Inferior parietal cortex (tissue), 1 donor: Measurements from ENCODE around the gene EFHC1.

Experiments used
- DNase-seq: peaks from one replicate; pipeline ENCODE4 v3.0.0-alpha.2; 2016; ENCODE audit errors: extremely low spot score

Gene EFHC1

GRCh38 chr6:52555518-52556233 is 135.5 kb downstream of the EFHC1 start:
- DNase-seq = no peak

- no peak for DNase-seq
These were observed 137.5 kb downstream of the EFHC1 start for GRCh38 chr6:52557389-52558265.

- DNase-seq = no peak
These were observed 138.3 kb downstream of the EFHC1 start for GRCh38 chr6:52558266-52559000.

- no peak for DNase-seq
These were observed 140.3 kb downstream of the EFHC1 start for GRCh38 chr6:52560462-52560861.

- DNase-seq = no peak
These were observed 142.8 kb downstream of the EFHC1 start for GRCh38 chr6:52562911-52563310.

- no peak for DNase-seq
These were observed 144.7 kb downstream of the EFHC1 start for GRCh38 chr6:52564856-52565255.

GRCh38 chr6:52566201-52566600 is 146.1 kb downstream of the EFHC1 start:
- DNase-seq = no peak

- no peak for DNase-seq
These were observed 146.7 kb downstream of the EFHC1 start for GRCh38 chr6:52566853-52567279.

- DNase-seq = no peak
These were observed 148.2 kb downstream of the EFHC1 start for GRCh38 chr6:52568320-52568719.

GRCh38 chr6:52570291-52570700 is 150.2 kb downstream of the EFHC1 start:
- no peak for DNase-seq

- DNase-seq = no peak
These were observed 151.1 kb downstream of the EFHC1 start for GRCh38 chr6:52571099-52571755.

- DNase-seq = no peak
These were observed 152.4 kb downstream of the EFHC1 start for GRCh38 chr6:52572536-52572935.

GRCh38 chr6:52573295-52573694 is 153.2 kb downstream of the EFHC1 start:
- no peak for DNase-seq
